Left renal pelvis (tissue), 4 donors: ENCODE data around the gene RPL22. TPM values are rescaled to one million over a fixed set of nuclear protein-coding genes. Genes with fewer than 3 reads are reported as not detected.
"Not testable (repeated sequence)": the region's sequence is repeated elsewhere in the genome, so short reads cannot be mapped to it uniquely, and the experiment has no call there.

Experiments used
- DNase-seq, 4 donors: peaks; one replicate each; pipeline ENCODE4 v3.0.0-alpha.2; 2013; ENCODE audit warnings: low read depth in 4 of 4, low spot score in 3 of 4
- polyA plus RNA-seq, 4 donors: library from polyadenylated mRNA; unstranded; fragments of 120-200 nt; gene quantifications; one replicate each; pipeline ENCODE4 v1.2.1, GENCODE V29; 2013; ENCODE audit not compliant: insufficient read length in 4 of 4

RPL22 gene
- polyA plus RNA-seq, 4 donors = 523 to 790 (median 627) TPM

- no peak for DNase-seq
Measured at GRCh38 chr1:6234502-6235295, 35.3 kb upstream of the RPL22 start.

GRCh38 chr1:6233376-6233775 lies 34.0 kb upstream of the RPL22 start:
- no peak for DNase-seq

GRCh38 chr1:6225651-6226050 lies 26.3 kb upstream of the RPL22 start:
- DNase-seq = no peak

GRCh38 chr1:6224718-6225117 lies 25.3 kb upstream of the RPL22 start:
- no peak for DNase-seq

GRCh38 chr1:6223617-6224016 lies 24.2 kb upstream of the RPL22 start:
- DNase-seq = no peak

- DNase-seq = no peak
Measured at GRCh38 chr1:6222636-6223035, 23.2 kb upstream of the RPL22 start.

- no peak for DNase-seq
Measured at GRCh38 chr1:6221210-6221784, 21.9 kb upstream of the RPL22 start.

GRCh38 chr1:6220236-6220635 lies 20.8 kb upstream of the RPL22 start:
- no peak for DNase-seq

- not testable (repeated sequence) for DNase-seq
Measured at GRCh38 chr1:6219641-6220040, 20.2 kb upstream of the RPL22 start.

- no peak for DNase-seq
Measured at GRCh38 chr1:6218375-6219164, 19.2 kb upstream of the RPL22 start.

GRCh38 chr1:6212193-6212959 lies 13.0 kb upstream of the RPL22 start:
- DNase-seq = no peak

GRCh38 chr1:6211731-6212130 lies 12.3 kb upstream of the RPL22 start:
- DNase-seq = no peak

- no peak for DNase-seq
Measured at GRCh38 chr1:6210591-6211355, 11.4 kb upstream of the RPL22 start.

- no peak for DNase-seq
Measured at GRCh38 chr1:6209661-6210580, 10.5 kb upstream of the RPL22 start.

- DNase-seq = no peak
Measured at GRCh38 chr1:6208723-6209660, 9.6 kb upstream of the RPL22 start.

- DNase-seq = no peak
Measured at GRCh38 chr1:6207921-6208320, 8.5 kb upstream of the RPL22 start.

- no peak for DNase-seq
Measured at GRCh38 chr1:6207075-6207885, 7.9 kb upstream of the RPL22 start.
